ENCODE results near the gene ATG13.
A peak's percentile ranks its signal among the peaks of the same experiment; 100 is the strongest.
"Not testable (repeated sequence)": the region's sequence is repeated elsewhere in the genome, so short reads cannot be mapped to it uniquely, and the experiment has no call there.

The ATG13 gene

DNA sequence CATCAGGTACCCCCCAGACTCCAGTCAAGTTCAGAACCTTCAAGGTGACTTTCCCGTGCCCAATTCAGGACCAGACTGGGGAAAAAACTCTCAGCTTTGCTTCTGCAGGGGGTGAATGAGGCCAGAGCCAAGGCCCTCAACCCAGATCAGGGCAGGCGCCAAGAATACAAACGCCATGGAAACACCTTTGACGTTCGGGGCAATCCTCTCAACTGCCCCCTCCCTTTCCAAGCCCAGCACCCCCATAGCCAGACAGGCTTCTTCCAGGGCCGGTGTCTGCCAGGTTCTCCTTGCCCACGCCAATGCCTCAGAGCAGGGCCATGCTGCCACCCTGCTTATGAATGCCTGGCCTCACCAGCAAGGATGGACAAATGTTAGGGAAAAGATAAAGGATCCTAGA lies 77.3 kb downstream of the ATG13 start:
- DNase-seq (ENCODE audit: insufficient read length, low spot score) (no peak), FAIRE-seq (no peak)

DNA sequence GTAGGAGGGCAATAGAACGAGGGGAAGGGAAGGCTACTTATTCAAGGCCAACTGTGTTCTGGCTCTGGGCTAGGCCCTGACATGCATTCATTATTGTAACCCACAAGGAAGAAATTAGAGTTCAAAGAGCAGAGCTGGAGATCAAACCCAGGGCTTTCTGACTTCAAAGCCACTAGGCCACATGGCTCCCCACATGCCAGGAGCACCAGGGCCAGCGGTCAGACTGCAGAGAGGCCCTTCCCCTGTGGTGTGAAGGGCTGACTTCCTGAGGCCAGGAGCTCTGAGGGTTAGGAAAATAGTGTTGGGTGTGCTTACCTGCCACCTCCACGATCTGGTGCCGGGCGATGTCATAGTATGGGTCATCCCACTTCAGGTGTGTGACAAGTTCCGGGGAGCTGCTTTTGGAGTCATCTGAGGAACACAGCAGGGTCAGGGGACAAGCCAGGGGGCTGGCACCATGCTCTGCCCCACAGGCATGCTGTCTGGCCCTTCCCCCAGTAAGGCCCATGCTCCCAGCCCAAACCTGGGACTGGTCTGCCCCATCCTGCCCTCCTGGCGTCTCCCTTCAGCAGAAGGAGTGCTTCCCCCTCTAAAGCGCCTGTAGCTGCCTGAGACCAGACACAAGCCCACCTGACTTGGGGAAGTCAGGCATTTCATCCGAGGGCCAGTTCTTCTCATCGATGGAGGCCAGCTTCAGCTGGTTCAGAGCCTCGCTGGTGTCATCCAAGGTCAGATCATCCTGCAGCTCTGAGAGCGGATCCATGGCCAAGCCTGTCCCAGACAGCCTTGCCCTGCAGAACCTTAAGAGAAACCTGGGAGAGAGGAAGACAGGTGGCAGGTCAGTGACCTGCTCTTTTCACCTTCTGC lies 78.2 kb downstream of the ATG13 start:
- DNase-seq (ENCODE audit: insufficient read length, low spot score) (no peak), FAIRE-seq (no peak)

- DNase-seq (ENCODE audit: insufficient read length, low spot score) (no peak), FAIRE-seq (no peak)
Measured at GRCh38 chr11:46696212-46696558, 78.8 kb downstream of the ATG13 start.

- FAIRE-seq = no peak
- no peak for DNase-seq (ENCODE audit: insufficient read length, low spot score)
Measured at GRCh38 chr11:46697303-46697702, 80.0 kb downstream of the ATG13 start.

DNA sequence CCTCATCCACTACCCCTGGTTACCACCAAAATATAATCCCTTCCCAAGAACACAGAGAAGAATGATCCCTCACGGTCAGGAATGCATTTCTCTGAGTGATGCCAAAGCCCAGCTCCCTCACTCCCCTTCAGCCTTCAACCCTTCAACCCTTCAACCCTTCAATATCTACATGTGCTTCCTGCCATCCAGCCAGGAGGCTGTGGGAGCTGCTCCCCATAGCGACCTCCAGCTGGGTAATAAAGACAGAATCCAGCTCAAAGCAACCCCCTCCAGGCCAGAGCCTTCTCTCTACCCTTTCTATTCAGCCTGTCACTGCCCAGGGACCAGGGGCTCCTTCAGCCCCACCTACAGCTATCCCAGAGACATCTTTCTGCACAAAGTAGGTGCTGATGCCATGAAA lies 80.4 kb downstream of the ATG13 start:
- no peak for FAIRE-seq
- DNase-seq (ENCODE audit: insufficient read length, low spot score) = no peak

DNA sequence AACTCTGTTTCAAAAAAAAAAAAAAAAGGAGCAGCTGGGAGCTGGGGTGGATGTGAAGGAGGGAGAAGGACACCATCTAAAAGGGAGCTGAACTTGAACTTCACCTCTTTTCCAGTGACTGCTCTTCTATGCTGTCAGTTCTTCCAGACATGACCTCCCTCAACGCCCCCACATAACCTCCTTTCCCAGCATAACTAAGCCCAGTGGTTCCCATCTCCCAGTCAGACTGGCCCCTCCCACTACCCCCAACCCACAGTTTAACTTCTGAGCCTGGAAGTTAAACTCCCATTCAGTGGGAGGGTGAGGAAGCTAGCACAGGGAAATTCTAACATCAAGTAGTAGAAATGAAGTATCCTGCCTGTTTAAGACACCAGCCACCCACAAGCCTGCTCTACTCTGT lies 81.2 kb downstream of the ATG13 start:
- FAIRE-seq (no peak), DNase-seq (ENCODE audit: insufficient read length, low spot score) (no peak)

GRCh38 chr11:46700241-46701077 lies 83.1 kb downstream of the ATG13 start, which contains the start of the genes ARHGAP1 and ZNF408:
TSS of gene ARHGAP1 (minus strand) at chr11:46700619. CDS start at chr11:46696107, 4,512 bp downstream.
TSS of gene ZNF408 (plus strand) at chr11:46701031. CDS start at chr11:46701048, 17 bp downstream.
- FAIRE-seq = peak; percentile 99
- DNase-seq (ENCODE audit: insufficient read length, low spot score) = peak; percentile 91

- FAIRE-seq = no peak
- DNase-seq (ENCODE audit: insufficient read length, low spot score) = no peak
Measured at GRCh38 chr11:46701078-46701654, 83.8 kb downstream of the ATG13 start.

DNA sequence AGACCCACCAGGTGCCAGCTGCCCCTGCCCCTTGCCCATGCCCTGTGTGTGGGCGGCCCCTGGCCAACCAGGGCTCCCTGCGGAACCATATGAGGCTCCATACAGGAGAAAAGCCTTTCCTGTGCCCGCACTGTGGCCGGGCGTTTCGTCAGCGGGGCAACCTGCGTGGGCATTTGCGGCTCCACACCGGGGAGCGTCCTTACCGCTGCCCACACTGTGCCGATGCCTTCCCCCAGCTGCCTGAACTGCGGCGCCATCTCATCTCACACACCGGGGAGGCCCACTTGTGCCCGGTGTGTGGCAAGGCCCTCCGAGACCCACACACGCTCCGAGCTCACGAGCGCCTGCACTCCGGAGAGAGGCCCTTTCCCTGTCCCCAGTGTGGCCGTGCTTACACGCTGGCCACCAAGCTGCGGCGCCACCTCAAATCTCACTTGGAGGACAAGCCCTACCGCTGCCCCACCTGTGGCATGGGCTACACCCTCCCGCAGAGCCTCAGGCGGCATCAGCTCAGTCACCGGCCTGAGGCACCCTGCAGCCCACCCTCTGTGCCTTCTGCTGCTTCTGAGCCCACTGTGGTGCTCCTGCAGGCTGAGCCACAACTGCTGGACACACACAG lies 87.8 kb downstream of the ATG13 start:
- FAIRE-seq = no peak
- DNase-seq (ENCODE audit: insufficient read length, low spot score) = no peak

DNA sequence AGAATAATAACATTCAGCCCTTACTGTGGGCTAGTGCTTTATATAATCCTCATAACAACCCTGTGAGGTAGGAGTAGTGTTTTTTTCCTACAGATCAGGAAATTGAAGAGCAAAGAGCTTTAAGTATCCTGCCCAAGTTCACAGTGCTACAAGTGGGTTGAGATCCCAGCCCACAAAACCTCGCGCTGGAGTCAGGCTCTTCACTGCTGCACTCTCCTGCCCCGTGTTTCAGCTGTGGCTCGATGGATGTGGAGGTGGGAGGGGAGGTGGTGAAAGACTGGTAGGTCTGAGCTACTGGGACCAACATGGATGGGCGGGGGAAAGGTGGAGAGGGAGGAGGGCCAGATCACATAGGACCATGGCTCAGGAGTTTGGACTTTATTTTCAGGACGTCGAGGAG lies 89.5 kb downstream of the ATG13 start:
- no peak for FAIRE-seq
- no peak for DNase-seq (ENCODE audit: insufficient read length, low spot score)

DNA sequence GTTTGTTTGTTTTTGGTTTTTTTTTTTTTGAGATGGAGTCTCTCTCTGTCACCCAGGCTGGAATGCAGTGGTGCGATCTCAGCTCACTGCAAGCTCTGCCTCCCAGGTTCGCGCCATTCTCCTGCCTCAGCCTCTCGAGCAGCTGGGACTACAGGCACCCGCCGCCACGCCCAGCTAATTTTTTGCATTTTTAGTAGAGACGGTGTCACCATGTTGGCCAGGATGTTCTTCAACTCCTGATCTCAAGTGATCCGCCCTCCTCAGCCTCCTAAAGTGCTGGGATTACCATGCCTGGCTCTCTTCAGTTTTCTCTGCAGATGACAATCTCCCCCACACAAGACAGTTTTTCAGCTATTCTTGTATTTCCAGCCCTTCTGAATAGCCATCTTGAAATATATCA lies 92.0 kb downstream of the ATG13 start:
- DNase-seq (ENCODE audit: insufficient read length, low spot score); FAIRE-seq: not testable (repeated sequence)

GRCh38 chr11:46710821-46711269 lies 93.5 kb downstream of the ATG13 start:
- DNase-seq (ENCODE audit: insufficient read length, low spot score) = no peak
- FAIRE-seq = no peak

- DNase-seq (ENCODE audit: insufficient read length, low spot score) (no peak), FAIRE-seq (no peak)
Measured at GRCh38 chr11:46711303-46711702, 94.0 kb downstream of the ATG13 start.

DNA sequence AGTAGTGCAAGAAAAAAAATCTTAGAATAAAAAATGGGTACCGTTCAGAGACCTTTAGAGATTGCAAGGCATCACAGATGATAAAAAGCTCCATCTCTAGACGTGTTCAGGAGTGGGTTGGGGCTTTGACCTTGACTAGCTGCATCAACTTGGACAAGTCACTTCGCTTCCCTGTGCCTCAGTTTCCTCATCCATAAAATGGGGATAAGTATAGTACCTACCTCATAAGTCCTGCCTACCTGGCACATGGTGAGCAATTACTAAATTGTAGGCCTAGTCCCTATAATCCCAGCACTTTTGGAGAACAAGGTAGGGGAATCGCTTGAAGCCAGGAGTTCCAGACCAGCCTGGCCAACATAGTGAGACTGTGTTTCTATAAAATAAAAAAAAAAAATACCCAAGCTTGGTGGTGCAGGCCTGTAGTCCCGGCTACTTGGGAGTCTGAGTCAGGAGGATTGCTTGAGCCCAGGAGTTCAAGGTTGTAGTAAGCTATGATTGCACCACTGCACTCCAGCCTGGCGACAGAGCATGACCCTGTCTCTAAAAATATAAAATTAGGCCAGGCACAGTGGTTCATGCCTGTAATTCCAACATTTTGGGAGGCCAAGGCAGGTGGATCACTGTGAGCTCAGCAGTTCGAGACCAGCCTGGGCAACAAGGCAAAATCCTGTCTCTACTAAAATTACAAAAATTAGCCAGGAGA lies 95.7 kb downstream of the ATG13 start:
- DNase-seq (ENCODE audit: insufficient read length, low spot score) = no peak
- FAIRE-seq = no peak

- not testable (repeated sequence) for FAIRE-seq; DNase-seq (ENCODE audit: insufficient read length, low spot score)
Measured at GRCh38 chr11:46717825-46718154, 100.4 kb downstream of the ATG13 start.

DNA sequence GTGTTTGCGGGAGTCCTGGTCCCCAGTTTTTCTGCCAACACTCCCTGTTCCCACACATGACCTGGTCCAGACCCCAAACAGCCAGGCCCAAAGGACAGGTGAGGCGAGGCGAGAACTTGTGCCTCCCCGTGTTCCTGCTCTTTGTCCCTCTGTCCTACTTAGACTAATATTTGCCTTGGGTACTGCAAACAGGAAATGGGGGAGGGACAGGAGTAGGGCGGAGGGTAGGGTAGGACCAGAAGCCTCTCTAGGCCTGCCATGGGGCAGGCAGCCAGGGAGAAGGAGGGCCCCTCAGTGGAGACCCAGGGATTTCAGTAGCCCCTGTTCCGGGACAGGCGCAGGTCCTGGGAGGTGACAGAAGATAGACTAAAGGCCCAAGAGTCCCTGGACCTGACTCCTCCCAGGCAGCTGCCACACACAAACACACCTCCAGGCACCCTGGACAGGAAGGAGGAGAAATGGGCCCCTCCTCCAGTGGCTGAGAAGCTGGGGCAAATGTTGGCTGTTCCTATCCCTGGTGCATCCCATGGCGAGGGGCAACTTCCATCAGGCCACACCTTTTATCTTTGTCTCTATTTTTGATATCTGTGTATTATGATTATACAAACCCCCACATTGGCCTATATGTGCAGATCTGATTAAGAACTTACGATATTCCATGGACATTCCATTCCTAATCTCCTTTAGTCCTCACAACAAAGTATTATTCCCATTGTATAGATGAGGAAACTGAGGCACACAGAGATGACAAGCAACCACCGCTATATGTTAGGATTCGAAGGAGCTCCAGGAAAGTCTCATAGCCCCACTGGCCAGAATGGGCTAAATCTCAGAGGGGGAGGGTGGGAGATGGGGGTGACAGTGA lies 101.0 kb downstream of the ATG13 start:
- no peak for FAIRE-seq
- no peak for DNase-seq (ENCODE audit: insufficient read length, low spot score)

DNA sequence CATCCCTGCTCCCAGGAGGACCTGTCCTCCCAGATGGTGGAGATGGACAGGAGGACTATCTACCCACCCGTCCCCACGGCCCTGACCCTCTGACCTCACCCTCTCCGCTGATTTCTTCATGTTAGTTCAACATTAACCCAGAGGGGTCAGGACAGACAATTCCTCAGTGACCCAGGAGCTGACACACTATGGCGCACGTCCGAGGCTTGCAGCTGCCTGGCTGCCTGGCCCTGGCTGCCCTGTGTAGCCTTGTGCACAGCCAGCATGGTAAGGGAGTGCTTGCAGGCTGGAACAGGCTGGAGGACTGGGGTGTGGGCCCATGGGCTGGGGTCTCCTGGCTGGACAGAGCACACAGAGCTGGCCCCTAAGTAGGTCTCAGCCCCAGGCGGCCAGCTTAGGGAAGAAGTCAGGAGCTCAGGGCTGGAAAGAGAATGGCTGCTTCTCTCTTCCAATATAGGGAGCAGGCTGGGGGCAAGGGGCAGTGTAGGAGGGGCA lies 101.7 kb downstream of the ATG13 start, which contains the start of gene F2:
TSS of gene F2 (plus strand) at position 166 of the 495 bp plus-strand sequence. CDS start at position 189, 23 bp downstream.
- FAIRE-seq (no peak), DNase-seq (ENCODE audit: insufficient read length, low spot score) (no peak)

GRCh38 chr11:46719543-46720218 lies 102.3 kb downstream of the ATG13 start:
- FAIRE-seq (no peak), DNase-seq (ENCODE audit: insufficient read length, low spot score) (no peak)
